ENCODE data around the gene PCED1B.

The PCED1B gene

DNA sequence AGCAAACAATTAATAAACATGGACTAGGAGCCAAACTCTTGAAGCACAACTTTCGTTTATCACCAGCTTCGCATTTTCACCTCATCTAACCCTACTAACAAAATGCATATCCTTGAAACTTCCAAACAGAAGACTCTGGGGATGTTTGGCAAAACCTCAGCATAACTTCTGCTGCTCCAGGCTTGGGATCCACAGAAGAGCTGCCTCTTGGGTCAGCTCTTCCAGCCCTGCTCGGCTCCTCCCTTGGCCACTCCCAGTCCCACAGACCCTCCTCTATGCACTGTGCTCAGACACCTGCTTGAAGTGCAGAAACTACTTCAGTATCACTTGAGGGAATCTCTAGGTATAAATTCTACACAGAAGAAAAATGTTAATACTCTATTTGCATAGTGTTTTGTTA is 110.3 kb downstream of the PCED1B start:
- Mint-ChIP-seq H3K27ac (no peak overlapping the region), H3K4me3 (no peak overlapping the region), H3K9me3 (no peaks in the 10 kb centered on the region), H3K36me3 (ENCODE audit: low read depth) (no peaks in the 10 kb centered on the region), H3K4me1 (peaks cover 7% of the 10 kb centered on the region), H3K27me3 (ENCODE audit: low read depth, poor library complexity) (peaks cover 5% of the 10 kb centered on the region)
- no peak for DNase-seq
- no peak for TF ChIP-seq CTCF (IDR thresholded peaks at IDR 0.05)

- H3K27ac Mint-ChIP-seq = no peak overlapping the region
- H3K4me3 Mint-ChIP-seq = no peak overlapping the region
- peaks cover 5% of the 10 kb centered on the region for H3K27me3 Mint-ChIP-seq (ENCODE audit: low read depth, poor library complexity)
- peaks cover 7% of the 10 kb centered on the region for H3K4me1 Mint-ChIP-seq
- no peak for DNase-seq
- H3K36me3 Mint-ChIP-seq (ENCODE audit: low read depth) = no peaks in the 10 kb centered on the region
- no peak for TF ChIP-seq CTCF (IDR thresholded peaks at IDR 0.05)
- H3K9me3 Mint-ChIP-seq = no peaks in the 10 kb centered on the region
Observed at GRCh38 chr12:47190271-47190750, 110.9 kb downstream of the PCED1B start.

DNA sequence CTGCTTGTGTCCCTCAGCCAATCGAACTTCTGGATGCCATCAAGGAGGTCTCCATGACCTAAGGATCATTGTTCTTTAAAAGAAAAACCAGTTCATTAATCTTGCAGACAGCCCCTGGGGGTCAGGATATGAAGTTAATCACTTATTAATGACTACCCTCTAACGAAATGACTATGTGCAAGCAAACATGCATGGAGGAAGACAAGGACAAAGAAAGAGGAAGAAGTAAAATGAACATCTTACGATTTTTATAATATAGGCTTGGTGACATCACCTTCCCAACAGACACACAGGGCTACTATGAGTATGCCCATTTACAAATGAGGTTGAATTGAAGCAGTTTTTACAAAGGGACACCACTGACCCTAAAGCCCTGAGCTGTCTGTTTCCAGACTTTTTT is 111.5 kb downstream of the PCED1B start:
- Mint-ChIP-seq H3K27me3 (ENCODE audit: low read depth, poor library complexity) (peaks cover 5% of the 10 kb centered on the region), H3K36me3 (ENCODE audit: low read depth) (no peaks in the 10 kb centered on the region), H3K9me3 (no peaks in the 10 kb centered on the region), H3K4me1 (peaks cover 7% of the 10 kb centered on the region), H3K27ac (no peak overlapping the region), H3K4me3 (no peak overlapping the region)
- no peak for DNase-seq
- no peak for TF ChIP-seq CTCF (IDR thresholded peaks at IDR 0.05)

GRCh38 chr12:47192051-47192450 is 112.6 kb downstream of the PCED1B start:
- no peak overlapping the region for H3K27ac Mint-ChIP-seq
- H3K36me3 Mint-ChIP-seq (ENCODE audit: low read depth) = no peaks in the 10 kb centered on the region
- no peak overlapping the region for H3K4me3 Mint-ChIP-seq
- H3K27me3 Mint-ChIP-seq (ENCODE audit: low read depth, poor library complexity) = peaks cover 5% of the 10 kb centered on the region
- DNase-seq = no peak
- TF ChIP-seq CTCF (IDR thresholded peaks at IDR 0.05) = no peak
- H3K4me1 Mint-ChIP-seq = peaks cover 7% of the 10 kb centered on the region
- no peaks in the 10 kb centered on the region for H3K9me3 Mint-ChIP-seq

GRCh38 chr12:47193066-47193465 is 113.6 kb downstream of the PCED1B start:
- H3K4me1 Mint-ChIP-seq = peaks cover 7% of the 10 kb centered on the region
- no peak overlapping the region for H3K4me3 Mint-ChIP-seq
- DNase-seq = no peak
- TF ChIP-seq CTCF (IDR thresholded peaks at IDR 0.05) = no peak
- H3K27ac Mint-ChIP-seq = no peak overlapping the region
- no peaks in the 10 kb centered on the region for H3K9me3 Mint-ChIP-seq
- H3K36me3 Mint-ChIP-seq (ENCODE audit: low read depth) = no peaks in the 10 kb centered on the region
- H3K27me3 Mint-ChIP-seq (ENCODE audit: low read depth, poor library complexity) = peaks cover 5% of the 10 kb centered on the region

DNA sequence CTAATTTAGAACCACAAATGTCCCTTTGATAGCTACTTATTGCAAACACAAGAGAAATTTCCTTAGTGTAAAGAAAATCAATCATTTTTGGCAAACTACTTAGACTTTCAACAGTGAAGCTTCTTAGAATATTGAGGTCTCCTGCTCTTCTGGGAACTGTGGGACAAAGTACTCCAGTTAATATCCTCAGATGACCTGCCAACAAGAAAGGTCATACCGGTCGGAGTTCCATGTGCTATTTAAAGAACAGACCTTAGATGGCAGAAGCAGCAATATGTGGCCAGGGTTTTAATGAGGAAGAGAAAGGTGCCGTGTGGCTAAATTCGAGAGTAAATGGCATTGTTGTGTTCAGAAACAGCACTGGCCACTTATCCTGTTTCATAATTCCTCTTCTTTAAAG is 115.1 kb downstream of the PCED1B start:
- Mint-ChIP-seq H3K27me3 (ENCODE audit: low read depth, poor library complexity) (peaks cover 5% of the 10 kb centered on the region), H3K27ac (no peak overlapping the region), H3K4me3 (no peak overlapping the region), H3K36me3 (ENCODE audit: low read depth) (no peaks in the 10 kb centered on the region), H3K4me1 (peaks cover 7% of the 10 kb centered on the region), H3K9me3 (no peaks in the 10 kb centered on the region)
- no peak for TF ChIP-seq CTCF (IDR thresholded peaks at IDR 0.05)
- no peak for DNase-seq

Data from nephron progenitor cell (in vitro differentiated cells).